OCI-LY7 (cell line): ENCODE measurements around the gene ASS1.

Source experiments
- EZH2phosphoT487 ChIP-seq: fragments of 200-600 bp; sonication (generic); IDR thresholded peaks from 2 replicates; pipeline ENCODE4 v1.6.1; 2018; ENCODE audit warnings: low read depth, borderline replicate concordance, mild to moderate bottlenecking, mixed run types, antibody characterized with exemption, low read length, moderate library complexity, mixed read lengths
- TF ChIP-seq, protein P1 (sequence below): fragments of 200-600 bp; sonication (generic); conservative IDR thresholded peaks from 2 replicates; pipeline ENCODE4 v1.5.1; 2014; ENCODE audit warnings: mild to moderate bottlenecking, antibody characterized with exemption, low read length, moderate library complexity, mixed read lengths

GRCh38 chr9:130453487-130453886 is 8.7 kb downstream of the ASS1 start:
- TF ChIP-seq, protein P1, sequence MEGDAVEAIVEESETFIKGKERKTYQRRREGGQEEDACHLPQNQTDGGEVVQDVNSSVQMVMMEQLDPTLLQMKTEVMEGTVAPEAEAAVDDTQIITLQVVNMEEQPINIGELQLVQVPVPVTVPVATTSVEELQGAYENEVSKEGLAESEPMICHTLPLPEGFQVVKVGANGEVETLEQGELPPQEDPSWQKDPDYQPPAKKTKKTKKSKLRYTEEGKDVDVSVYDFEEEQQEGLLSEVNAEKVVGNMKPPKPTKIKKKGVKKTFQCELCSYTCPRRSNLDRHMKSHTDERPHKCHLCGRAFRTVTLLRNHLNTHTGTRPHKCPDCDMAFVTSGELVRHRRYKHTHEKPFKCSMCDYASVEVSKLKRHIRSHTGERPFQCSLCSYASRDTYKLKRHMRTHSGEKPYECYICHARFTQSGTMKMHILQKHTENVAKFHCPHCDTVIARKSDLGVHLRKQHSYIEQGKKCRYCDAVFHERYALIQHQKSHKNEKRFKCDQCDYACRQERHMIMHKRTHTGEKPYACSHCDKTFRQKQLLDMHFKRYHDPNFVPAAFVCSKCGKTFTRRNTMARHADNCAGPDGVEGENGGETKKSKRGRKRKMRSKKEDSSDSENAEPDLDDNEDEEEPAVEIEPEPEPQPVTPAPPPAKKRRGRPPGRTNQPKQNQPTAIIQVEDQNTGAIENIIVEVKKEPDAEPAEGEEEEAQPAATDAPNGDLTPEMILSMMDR = no peak
- no peak for TF ChIP-seq EZH2phosphoT487
